Upper lobe of left lung (tissue), 4 donors: ENCODE measurements around the gene ZNF764.

Experiments
- POLR2AphosphoS5 ChIP-seq, 2 donors: sonication (generic); formaldehyde crosslinking; IDR thresholded peaks; one replicate each; pipeline ENCODE4 v1.5.1; 2017; ENCODE audit warnings: antibody characterized with exemption in 2 of 2
- TF ChIP-seq, protein P1 (sequence below), 6 experiments: fragments of 450-650 bp in 4 of 6; fragments of 200-600 bp in 2 of 6; sonication (generic) in 2 of 6; IDR thresholded peaks; one replicate each; pipeline ENCODE4 v1.5.1; 2016 to 2019; ENCODE audit warnings: antibody characterized with exemption in 6 of 6

DNA sequence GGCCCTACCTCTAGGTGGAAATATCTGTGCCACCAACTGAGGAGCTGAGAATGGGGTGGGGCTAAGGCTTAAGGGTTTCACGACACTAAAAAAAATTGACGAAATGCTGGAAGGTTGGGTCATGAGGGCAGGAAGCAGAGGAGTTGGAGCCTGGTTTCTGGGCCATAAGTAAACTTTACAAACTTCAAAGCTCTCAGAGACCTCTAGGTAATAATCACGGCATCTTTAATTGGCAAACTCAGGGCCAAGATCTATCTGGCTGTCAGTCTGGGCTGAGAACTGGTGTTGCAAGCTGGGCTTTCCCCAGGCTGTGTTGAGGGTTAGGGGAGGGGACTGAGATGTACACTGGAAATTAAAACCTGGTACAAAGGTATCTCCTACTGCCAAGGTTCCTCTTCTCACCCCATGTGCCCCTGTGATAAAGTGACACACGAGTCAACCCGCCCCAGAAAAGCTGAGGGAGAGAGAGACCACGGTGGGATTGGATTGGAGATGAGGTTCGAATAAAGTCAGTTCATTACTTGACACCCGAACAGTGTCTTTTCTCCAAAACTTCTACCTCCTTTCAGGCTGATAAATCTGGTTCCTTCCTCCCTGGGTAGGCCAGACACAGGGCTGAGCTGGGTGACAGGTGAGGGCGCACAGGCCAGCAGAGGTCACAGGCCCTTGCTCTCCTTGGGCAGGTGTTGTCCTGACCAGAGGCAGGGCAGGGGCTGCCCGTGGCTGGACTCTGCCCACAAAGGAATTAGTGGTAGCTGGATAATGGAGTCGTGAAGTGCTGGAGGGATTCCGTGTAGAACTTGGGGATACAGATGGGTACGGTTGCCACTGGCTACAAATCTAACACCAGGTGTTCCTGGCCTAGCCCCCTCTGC is 27.8 kb downstream of the ZNF764 start:
- TF ChIP-seq, protein P1, sequence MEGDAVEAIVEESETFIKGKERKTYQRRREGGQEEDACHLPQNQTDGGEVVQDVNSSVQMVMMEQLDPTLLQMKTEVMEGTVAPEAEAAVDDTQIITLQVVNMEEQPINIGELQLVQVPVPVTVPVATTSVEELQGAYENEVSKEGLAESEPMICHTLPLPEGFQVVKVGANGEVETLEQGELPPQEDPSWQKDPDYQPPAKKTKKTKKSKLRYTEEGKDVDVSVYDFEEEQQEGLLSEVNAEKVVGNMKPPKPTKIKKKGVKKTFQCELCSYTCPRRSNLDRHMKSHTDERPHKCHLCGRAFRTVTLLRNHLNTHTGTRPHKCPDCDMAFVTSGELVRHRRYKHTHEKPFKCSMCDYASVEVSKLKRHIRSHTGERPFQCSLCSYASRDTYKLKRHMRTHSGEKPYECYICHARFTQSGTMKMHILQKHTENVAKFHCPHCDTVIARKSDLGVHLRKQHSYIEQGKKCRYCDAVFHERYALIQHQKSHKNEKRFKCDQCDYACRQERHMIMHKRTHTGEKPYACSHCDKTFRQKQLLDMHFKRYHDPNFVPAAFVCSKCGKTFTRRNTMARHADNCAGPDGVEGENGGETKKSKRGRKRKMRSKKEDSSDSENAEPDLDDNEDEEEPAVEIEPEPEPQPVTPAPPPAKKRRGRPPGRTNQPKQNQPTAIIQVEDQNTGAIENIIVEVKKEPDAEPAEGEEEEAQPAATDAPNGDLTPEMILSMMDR (IDR thresholded peaks at IDR 0.05): no peak
- no peak for TF ChIP-seq POLR2AphosphoS5 (IDR thresholded peaks at IDR 0.05)
